GM23338 (cell line): ENCODE results near the gene TRMT5. TPM values are rescaled to one million over a fixed set of nuclear protein-coding genes. Genes with fewer than 3 reads are reported as not detected.

ENCODE experiments used
- ATAC-seq: fragments of 200-7000 bp; cut with Tn5 transposase; 3 replicates; pipeline ENCODE4 v1.9.1; 2020
- DNase-seq: peaks from one replicate; pipeline ENCODE4 v3.0.0-alpha.2; 2015; ENCODE audit warnings: low spot score
- H2AFZ ChIP-seq: fragments of 200-600 bp; sonication (generic); 2 replicates; pipeline ENCODE4 v1.8.0; 2016; ENCODE audit warnings: antibody characterized with exemption, mild to moderate bottlenecking, moderate library complexity
- H3F3A ChIP-seq: fragments of 200-600 bp; sonication (generic); replicated peaks from 2 replicates; pipeline ENCODE4 v1.8.0; 2017; ENCODE audit warnings: antibody characterized with exemption, mixed run types, low read depth
- H3K27ac ChIP-seq: fragments of 200-600 bp; sonication (generic); 2 replicates; pipeline ENCODE4 v1.6.1; 2016; ENCODE audit warnings: low read depth
- H3K27me3 ChIP-seq: fragments of 200-600 bp; sonication (generic); 2 replicates; pipeline ENCODE4 v1.8.0; 2016; ENCODE audit warnings: mild to moderate bottlenecking, mixed run types, moderate library complexity; ENCODE audit not compliant: insufficient read depth
- H3K36me3 ChIP-seq: fragments of 200-600 bp; sonication (generic); 2 replicates; pipeline ENCODE4 v1.8.0; 2016; ENCODE audit warnings: mild to moderate bottlenecking; ENCODE audit not compliant: insufficient read depth
- H3K4me1 ChIP-seq: fragments of 200-600 bp; sonication (generic); 2 replicates; pipeline ENCODE4 v1.8.0; 2016; ENCODE audit warnings: mild to moderate bottlenecking, moderate library complexity; ENCODE audit not compliant: insufficient read depth
- H3K4me2 ChIP-seq: fragments of 200-600 bp; sonication (generic); 2 replicates; pipeline ENCODE4 v1.7.1; 2017; ENCODE audit warnings: mixed run types
- H3K4me3 ChIP-seq: fragments of 200-600 bp; sonication (generic); 2 replicates; pipeline ENCODE4 v1.6.1; 2016; ENCODE audit warnings: mixed run types
- H3K79me2 ChIP-seq: fragments of 200-600 bp; sonication (generic); replicated peaks from 2 replicates; pipeline ENCODE4 v1.8.0; 2017; ENCODE audit warnings: mild to moderate bottlenecking; ENCODE audit not compliant: insufficient read depth
- H3K9me2 ChIP-seq: fragments of 200-600 bp; sonication (generic); 2 replicates; pipeline ENCODE4 v1.8.0; 2017; ENCODE audit not compliant: insufficient read depth
- H4K20me1 ChIP-seq: fragments of 200-600 bp; sonication (generic); replicated peaks from 2 replicates; pipeline ENCODE4 v1.8.0; 2017; ENCODE audit warnings: mild to moderate bottlenecking; ENCODE audit not compliant: insufficient read depth
- H3K27ac Mint-ChIP-seq: 2 replicates; pipeline ENCODE4 v1.8.0; 2020; ENCODE audit warnings: inconsistent platforms, mild to moderate bottlenecking, moderate library complexity, mixed read lengths
- H3K27me3 Mint-ChIP-seq: 3 replicates; pipeline ENCODE4 v1.8.0; 2022; ENCODE audit warnings: low read depth, mild to moderate bottlenecking, moderate library complexity, mixed read lengths, inconsistent platforms; ENCODE audit not compliant: insufficient read depth, poor library complexity
- H3K36me3 Mint-ChIP-seq: 3 replicates; pipeline ENCODE4 v1.8.0; 2021; ENCODE audit warnings: low read depth, mild to moderate bottlenecking, inconsistent platforms, moderate library complexity, mixed read lengths
- H3K4me1 Mint-ChIP-seq: 3 replicates; pipeline ENCODE4 v1.8.0; 2020; ENCODE audit warnings: mild to moderate bottlenecking, inconsistent platforms, mixed read lengths
- H3K4me3 Mint-ChIP-seq: 3 replicates; pipeline ENCODE4 v1.8.0; 2021; ENCODE audit warnings: moderate library complexity, mild to moderate bottlenecking, inconsistent platforms, mixed read lengths
- H3K9me3 Mint-ChIP-seq: 3 replicates; pipeline ENCODE4 v1.8.0; 2020; ENCODE audit warnings: moderate library complexity, mild to moderate bottlenecking, inconsistent platforms, mixed read lengths
- CREB1 ChIP-seq: fragments of 250-450 bp; sonication (Bioruptor Pico); IDR thresholded peaks from 2 replicates; pipeline ENCODE4 v1.5.0; 2020; ENCODE audit warnings: low read depth, mild to moderate bottlenecking, moderate library complexity
- ETS1 ChIP-seq: IDR thresholded peaks from 2 replicates; pipeline ENCODE4 v1.6.1; 2016; ENCODE audit warnings: antibody characterized with exemption
- EZH2phosphoT487 ChIP-seq: fragments of 200-600 bp; sonication (generic); IDR thresholded peaks from one replicate; pipeline ENCODE4 v1.8.1; 2018; ENCODE audit warnings: antibody characterized with exemption; ENCODE audit not compliant: unreplicated experiment
- JUNB ChIP-seq: IDR thresholded peaks from one replicate; pipeline ENCODE4 v1.6.1; 2016; ENCODE audit warnings: antibody characterized with exemption; ENCODE audit not compliant: unreplicated experiment
- NANOG ChIP-seq: IDR thresholded peaks from 2 replicates; pipeline ENCODE4 v1.6.1; 2016; ENCODE audit warnings: antibody characterized with exemption, borderline replicate concordance
- POLR2AphosphoS5 ChIP-seq: IDR thresholded peaks from 2 replicates; pipeline ENCODE4 v1.6.1; 2016; ENCODE audit warnings: antibody characterized with exemption, low read depth
- STAT1 ChIP-seq: IDR thresholded peaks from one replicate; pipeline ENCODE4 v1.6.1; 2016; ENCODE audit warnings: antibody characterized with exemption; ENCODE audit not compliant: unreplicated experiment
- ZNF114 ChIP-seq: fragments of 250-450 bp; sonication (Bioruptor Pico); IDR thresholded peaks from 2 replicates; pipeline ENCODE4 v1.5.0; 2020; ENCODE audit warnings: mild to moderate bottlenecking, moderate library complexity
- ZNF331 ChIP-seq: fragments of 250-450 bp; sonication (Bioruptor Pico); IDR thresholded peaks from 2 replicates; pipeline ENCODE4 v1.5.0; 2020; ENCODE audit warnings: low read depth, mild to moderate bottlenecking, moderate library complexity
- polyA plus RNA-seq: library from polyadenylated mRNA; unstranded; fragments of >200 nt; fragmentation: Nextera tagmentation; extraction: Ambion mirVana; gene quantifications from 2 replicates; pipeline ENCODE4 v1.2.1, GENCODE V29; 2016
- total RNA-seq: library from RNA; depleted of rRNA; stranded (reverse); fragments of >200 nt; shearing (Covaris generic); gene quantifications from 2 replicates; pipeline ENCODE4 v1.2.3, GENCODE V29; 2014
- TF ChIP-seq, protein P1 (sequence below): IDR thresholded peaks from one replicate; pipeline ENCODE4 v1.6.1; 2018; ENCODE audit warnings: antibody characterized with exemption; ENCODE audit not compliant: unreplicated experiment
- TF ChIP-seq, protein P2 (sequence below), 2 experiments: fragments of 200-600 bp in 1 of 2; sonication (generic) in 1 of 2; conservative IDR thresholded peaks; 2 replicates each; pipeline versions ENCODE4 v1.5.1 to v1.6.1; 2016 to 2017; ENCODE audit warnings: antibody characterized with exemption in 2 of 2, low read depth in 2 of 2, mild to moderate bottlenecking in 2 of 2, moderate library complexity in 1 of 2

Gene TRMT5
- total and polyA plus RNA-seq, 2 experiments from 2014 or later: 9.8 to 18.4 TPM

DNA sequence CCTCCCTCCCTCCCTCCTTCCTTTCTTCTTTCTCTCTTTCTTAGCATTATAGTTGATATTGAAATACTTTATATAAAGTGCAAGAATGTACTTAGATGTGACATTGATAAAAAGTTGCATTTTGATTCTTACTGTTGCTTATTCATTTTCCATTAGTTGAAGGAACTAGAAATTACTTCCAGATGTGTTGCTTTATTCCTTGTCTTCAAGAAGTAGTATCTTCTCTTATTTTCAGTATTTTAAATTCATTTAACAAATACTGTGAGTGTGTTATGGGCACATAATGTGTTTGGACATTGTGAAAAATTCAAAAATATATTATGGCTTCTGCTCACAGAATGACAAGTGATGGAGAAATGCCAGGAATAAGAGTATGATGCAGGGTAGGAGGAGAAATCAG, 45.6 kb downstream of the TRMT5 start (continued):
- TF ChIP-seq, protein P1, sequence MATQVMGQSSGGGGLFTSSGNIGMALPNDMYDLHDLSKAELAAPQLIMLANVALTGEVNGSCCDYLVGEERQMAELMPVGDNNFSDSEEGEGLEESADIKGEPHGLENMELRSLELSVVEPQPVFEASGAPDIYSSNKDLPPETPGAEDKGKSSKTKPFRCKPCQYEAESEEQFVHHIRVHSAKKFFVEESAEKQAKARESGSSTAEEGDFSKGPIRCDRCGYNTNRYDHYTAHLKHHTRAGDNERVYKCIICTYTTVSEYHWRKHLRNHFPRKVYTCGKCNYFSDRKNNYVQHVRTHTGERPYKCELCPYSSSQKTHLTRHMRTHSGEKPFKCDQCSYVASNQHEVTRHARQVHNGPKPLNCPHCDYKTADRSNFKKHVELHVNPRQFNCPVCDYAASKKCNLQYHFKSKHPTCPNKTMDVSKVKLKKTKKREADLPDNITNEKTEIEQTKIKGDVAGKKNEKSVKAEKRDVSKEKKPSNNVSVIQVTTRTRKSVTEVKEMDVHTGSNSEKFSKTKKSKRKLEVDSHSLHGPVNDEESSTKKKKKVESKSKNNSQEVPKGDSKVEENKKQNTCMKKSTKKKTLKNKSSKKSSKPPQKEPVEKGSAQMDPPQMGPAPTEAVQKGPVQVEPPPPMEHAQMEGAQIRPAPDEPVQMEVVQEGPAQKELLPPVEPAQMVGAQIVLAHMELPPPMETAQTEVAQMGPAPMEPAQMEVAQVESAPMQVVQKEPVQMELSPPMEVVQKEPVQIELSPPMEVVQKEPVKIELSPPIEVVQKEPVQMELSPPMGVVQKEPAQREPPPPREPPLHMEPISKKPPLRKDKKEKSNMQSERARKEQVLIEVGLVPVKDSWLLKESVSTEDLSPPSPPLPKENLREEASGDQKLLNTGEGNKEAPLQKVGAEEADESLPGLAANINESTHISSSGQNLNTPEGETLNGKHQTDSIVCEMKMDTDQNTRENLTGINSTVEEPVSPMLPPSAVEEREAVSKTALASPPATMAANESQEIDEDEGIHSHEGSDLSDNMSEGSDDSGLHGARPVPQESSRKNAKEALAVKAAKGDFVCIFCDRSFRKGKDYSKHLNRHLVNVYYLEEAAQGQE: no peak
- TF ChIP-seq, protein P2, sequence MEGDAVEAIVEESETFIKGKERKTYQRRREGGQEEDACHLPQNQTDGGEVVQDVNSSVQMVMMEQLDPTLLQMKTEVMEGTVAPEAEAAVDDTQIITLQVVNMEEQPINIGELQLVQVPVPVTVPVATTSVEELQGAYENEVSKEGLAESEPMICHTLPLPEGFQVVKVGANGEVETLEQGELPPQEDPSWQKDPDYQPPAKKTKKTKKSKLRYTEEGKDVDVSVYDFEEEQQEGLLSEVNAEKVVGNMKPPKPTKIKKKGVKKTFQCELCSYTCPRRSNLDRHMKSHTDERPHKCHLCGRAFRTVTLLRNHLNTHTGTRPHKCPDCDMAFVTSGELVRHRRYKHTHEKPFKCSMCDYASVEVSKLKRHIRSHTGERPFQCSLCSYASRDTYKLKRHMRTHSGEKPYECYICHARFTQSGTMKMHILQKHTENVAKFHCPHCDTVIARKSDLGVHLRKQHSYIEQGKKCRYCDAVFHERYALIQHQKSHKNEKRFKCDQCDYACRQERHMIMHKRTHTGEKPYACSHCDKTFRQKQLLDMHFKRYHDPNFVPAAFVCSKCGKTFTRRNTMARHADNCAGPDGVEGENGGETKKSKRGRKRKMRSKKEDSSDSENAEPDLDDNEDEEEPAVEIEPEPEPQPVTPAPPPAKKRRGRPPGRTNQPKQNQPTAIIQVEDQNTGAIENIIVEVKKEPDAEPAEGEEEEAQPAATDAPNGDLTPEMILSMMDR (conservative IDR thresholded peaks at IDR 0.05; ENCODE audit: low read depth in 2 of 2): no peak
- no peak for TF ChIP-seq CREB1 (CRISPR knock-in tag)
- TF ChIP-seq STAT1: no peak
- TF ChIP-seq ETS1: no peak
- TF ChIP-seq EZH2phosphoT487: no peak
- no peak for TF ChIP-seq JUNB
- no peak for TF ChIP-seq ZNF114 (CRISPR knock-in tag)
- no peak for TF ChIP-seq ZNF331
- no peak for TF ChIP-seq NANOG
- TF ChIP-seq POLR2AphosphoS5: no peak

DNA sequence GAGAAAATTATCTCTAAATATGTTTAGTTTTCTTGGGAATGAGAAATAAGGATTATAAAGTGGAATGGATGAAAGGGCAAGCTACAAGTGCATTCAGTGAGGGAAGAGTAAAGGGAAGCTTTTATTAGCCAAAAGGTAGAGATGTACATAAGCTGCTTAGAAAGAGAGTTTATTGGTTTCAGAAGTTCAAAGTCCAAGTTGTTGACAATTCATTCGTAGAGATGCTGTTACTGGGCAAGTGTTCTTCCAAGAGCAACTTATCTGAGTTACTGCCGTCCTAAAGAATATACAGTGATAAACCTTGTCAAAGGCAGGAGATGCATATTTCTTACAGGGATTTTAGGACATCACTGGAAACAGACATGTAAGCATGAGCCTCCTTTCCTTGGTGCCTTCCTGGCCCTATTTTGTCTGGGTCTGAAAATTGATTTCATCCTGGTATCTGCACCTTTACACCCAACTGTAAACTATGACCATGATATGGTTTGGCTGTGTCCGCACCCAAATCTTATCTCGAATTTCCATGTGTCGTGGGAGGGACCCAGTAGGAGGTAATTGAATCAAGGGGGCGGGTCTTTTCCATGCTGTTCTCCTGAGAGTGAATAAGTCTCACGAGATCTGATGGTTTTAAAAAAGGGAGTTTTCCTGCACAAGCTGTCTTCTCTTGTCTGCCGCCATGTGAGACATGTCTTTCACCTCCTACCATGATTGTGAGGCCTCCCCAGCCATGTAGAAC, 46.8 kb downstream of the TRMT5 start:
- no peaks in the 10 kb centered on the region for H3K27me3 Mint-ChIP-seq
- peaks cover 8% of the 10 kb centered on the region; the same call in 2 of the 3 replicates for H3K4me1 Mint-ChIP-seq
- H3K36me3 ChIP-seq: no peaks in the 10 kb centered on the region
- H3K4me3 Mint-ChIP-seq: no peak overlapping the region
- 0 out of 2 replicates have a peak, but pooled peaks cover 8% of the 10 kb centered on the region for H3K4me1 ChIP-seq
- H3K27ac Mint-ChIP-seq: no peak overlapping the region
- H3K36me3 Mint-ChIP-seq: no peaks in the 10 kb centered on the region
- no peak overlapping the region for H2AFZ ChIP-seq
- no peaks in the 10 kb centered on the region for H3K27me3 ChIP-seq
- no peaks in the 10 kb centered on the region for H3F3A ChIP-seq
- no peak for TF ChIP-seq NANOG
- TF ChIP-seq, protein P1: no peak
- no peak for TF ChIP-seq JUNB
- no peaks in the 10 kb centered on the region for H3K9me3 Mint-ChIP-seq
- H3K79me2 ChIP-seq: no peaks in the 10 kb centered on the region; the same call in none of the 2 replicates
- 0 out of 2 replicates have a peak, but pooled peaks cover 6% of the 10 kb centered on the region for H4K20me1 ChIP-seq
- H3K9me2 ChIP-seq: no peaks in the 10 kb centered on the region
- DNase-seq (peak; percentile 10), ATAC-seq (no peak)
- no peak overlapping the region for H3K27ac ChIP-seq
- no peak overlapping the region for H3K4me2 ChIP-seq
- H3K4me3 ChIP-seq: no peak overlapping the region
